Uterus (tissue), 2 donors: Measurements from ENCODE around the gene FOXK1.

Experiments
- CTCF ChIP-seq, 4 experiments: fragments of 200-600 bp in 2 of 4; fragments of 450-650 bp in 2 of 4; sonication (generic) in 2 of 4; IDR thresholded peaks; one replicate each; pipeline ENCODE4 v1.5.1; 2016 to 2019; ENCODE audit warnings: antibody characterized with exemption in 4 of 4, mild to moderate bottlenecking in 2 of 4, moderate library complexity in 1 of 4
- POLR2A ChIP-seq, 2 donors: fragments of 450-650 bp; IDR thresholded peaks; one replicate each; pipeline ENCODE4 v1.6.1; 2016; ENCODE audit warnings: antibody characterized with exemption in 2 of 2, mild to moderate bottlenecking in 1 of 2, moderate library complexity in 1 of 2

GRCh38 chr7:4659551-4660286 lies 22.4 kb upstream of the FOXK1 start:
- TF ChIP-seq CTCF (IDR thresholded peaks at IDR 0.05) (no peak), POLR2A (IDR thresholded peaks at IDR 0.05) (no peak)
